ACHN (cell line): ENCODE data around the gene IFI6.
"Not testable (repeated sequence)": the region's sequence is repeated elsewhere in the genome, so short reads cannot be mapped to it uniquely, and the experiment has no call there.

Experiments
- DNase-seq: peaks from one replicate; pipeline ENCODE4 v3.0.0-alpha.2; 2015
- in situ Hi-C: cut with HindIII; loops from 2 replicates; pipeline ENCODE4 v1.10.0; 2017; ENCODE audit warnings: low sequenced_read_pairs, low pct_ligation_motif_present, low pct_unique_long_range_greater_than_20kb

IFI6 gene

DNA sequence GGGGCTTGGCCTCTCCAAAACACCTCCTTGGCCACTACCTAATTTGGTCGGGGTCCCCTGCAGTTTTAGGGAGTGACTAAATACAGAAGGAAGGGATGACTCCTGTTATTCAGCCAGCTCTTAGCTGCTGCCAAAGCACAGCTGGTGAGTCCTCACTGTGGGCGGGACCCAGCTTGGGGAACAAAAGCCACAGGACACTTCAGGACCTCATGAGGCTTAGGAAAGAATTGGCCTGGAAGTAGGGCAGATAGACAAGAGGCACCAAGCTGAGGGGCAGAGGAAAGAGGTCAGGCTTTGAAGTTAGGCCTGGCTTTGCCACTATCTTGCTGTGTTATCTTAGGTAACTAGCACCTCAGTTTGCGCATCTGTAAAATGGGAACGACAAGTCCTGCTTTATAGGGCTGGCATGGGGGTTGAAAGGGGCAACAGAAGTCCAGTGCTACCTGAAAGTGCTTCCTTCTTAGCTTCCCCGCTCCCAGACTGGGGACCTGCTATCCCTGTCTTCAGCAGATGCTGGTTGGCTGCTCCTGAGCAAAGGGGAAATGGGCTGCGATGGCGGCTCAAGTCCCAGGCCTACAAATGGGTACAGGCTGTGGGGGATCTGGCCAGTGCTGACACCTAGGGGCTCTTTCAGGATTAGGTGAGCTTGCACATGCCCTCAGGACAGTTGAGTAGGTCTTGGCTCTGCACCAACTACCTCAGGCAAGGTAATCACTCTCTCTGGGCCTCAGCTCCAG lies 15.7 kb downstream of the IFI6 start:
- DNase-seq = no peak
- in situ Hi-C loops = no loop called here

DNA sequence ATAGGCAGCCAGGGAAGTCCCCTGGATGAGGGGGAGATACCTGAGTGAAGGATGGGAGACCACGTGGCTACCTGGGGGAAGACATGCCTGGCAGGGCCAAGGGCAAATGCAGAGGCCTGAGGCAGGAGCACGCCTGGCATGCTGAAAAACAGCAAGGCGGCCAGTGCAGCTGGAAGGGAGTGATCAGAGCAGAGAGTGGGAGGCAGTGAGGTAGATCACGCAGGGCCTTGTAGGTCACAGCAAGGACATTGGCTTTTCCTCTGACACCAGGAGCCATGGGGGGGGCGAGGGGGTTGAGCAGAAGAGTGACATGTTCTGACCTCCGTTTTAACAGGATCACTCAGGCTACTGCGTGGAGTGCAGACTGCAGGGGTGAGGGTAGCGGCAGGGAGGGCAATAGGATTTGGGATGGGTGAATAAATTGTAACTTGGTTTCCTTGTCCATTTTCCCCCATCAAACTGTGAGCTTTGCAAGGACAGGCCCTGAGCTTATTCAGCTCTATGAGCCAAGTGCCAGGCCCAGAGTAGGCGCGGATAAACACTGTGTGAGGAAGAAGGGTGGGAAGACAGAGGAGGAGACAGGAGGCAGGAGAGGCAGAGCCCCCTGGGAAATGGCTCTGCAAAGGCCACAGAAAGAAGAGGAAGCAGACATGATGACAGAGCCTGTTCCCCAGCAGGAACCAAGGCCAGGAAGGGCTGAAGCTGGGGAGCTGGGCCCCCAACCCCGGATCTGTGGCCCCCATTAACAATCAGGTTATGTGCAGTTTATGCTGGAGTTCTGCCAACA lies 16.6 kb downstream of the IFI6 start:
- in situ Hi-C loops = no loop called here

DNA sequence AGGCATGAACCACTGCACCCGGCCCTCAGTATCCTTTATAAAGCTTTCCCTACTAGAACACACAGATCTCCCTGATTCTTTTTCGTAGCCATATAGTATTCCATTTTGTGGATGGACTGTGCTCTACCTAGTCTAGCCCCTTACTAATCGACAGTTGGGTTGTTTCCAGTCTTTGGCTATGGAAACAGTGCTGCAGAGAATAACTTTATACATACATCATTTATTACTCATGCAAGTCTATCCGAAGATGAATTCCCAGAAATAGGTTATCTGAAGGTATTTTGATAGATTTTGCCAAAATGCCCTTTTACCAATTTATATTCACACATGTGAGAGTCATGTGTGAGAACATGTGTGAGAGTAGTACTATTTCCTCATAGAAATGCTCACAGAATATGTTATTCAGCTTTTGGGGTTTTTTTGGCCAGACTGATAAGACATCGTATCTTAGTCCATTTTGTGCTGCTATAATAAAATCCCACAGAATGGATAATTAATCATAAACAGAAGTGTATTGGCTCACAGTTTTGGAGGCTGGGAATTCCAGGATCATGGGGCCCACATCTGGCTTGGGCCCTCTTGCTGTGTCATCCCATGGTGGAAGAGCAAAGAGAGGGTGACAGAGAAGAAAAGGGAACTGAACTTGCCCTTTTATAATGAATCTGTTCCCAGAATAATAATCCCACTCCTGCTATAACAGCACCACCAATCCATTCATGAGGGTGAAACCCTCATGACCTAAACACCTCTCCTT lies 19.7 kb downstream of the IFI6 start:
- in situ Hi-C loops = no loop called here

More for the DNA sequence above, 16.6 kb downstream of the IFI6 start:
- no peak for DNase-seq

DNA sequence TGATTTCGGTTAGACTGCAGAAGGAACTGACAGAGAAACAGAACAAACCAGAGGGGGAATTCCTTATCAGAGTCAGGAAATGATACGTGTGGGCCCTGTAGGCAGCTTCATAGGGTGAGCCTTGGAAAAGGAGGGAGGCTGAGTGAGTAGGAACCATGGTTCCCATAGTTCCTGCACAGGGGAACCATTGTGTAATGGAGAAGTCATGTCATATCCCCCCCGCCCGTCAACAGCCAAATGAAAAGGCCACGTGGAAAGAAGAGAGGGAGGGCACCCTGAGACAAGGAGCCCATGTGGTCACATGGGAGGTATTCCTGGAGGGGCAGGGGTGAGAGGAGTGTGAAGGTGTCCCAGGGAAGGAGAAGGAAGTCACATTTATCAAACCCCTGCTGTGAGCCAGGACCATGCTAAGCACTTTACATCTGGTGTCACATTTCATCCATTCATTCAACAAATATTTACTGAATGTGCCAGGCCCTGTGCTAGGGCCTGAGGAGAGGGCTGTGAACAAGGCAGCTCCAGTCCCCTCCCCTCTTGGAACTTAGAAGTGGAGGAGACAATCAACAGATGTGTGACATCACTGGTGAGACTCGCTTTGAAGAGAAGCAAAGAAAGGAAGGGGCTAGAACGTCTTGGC lies 21.3 kb downstream of the IFI6 start:
- in situ Hi-C loops = no loop called here
- DNase-seq = no peak

More for the DNA sequence above, 19.7 kb downstream of the IFI6 start:
- no peak for DNase-seq

DNA sequence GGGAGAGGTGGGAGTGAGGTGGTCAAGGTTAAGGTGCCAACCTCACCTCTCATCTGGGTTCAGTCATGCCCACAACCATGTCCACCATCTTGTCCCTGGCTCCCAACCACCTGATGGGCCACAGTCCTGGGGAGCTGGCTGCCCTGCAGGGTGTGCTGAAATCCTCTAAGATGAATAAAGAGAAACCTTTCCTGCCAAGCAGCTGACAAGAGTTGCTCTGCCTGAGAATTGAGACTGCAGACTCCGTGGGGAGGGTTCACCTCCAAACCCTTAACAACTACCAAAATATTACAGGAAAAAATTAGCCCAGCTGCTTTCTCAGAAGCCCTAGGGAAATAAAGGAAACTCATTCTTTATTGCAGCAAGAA lies 21.8 kb downstream of the IFI6 start:
- DNase-seq = no peak
- in situ Hi-C loops = no loop called here

DNA sequence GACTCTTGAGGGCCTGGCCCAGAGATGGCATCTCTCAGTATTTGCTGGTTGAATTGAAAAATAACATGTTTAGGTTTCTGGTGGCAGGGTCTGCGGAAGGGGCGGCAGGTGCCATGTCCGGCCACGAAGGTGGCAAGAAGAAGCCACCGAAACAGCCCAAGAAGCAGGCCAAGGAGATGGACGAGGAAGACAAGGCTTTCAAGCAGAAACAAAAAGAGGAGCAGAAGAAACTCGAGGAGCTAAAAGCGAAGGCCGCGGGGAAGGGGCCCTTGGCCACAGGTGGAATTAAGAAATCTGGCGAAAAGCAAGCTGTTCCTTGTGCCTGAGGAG lies 22.7 kb downstream of the IFI6 start:
- no peak for DNase-seq
- in situ Hi-C loops = no loop called here

DNA sequence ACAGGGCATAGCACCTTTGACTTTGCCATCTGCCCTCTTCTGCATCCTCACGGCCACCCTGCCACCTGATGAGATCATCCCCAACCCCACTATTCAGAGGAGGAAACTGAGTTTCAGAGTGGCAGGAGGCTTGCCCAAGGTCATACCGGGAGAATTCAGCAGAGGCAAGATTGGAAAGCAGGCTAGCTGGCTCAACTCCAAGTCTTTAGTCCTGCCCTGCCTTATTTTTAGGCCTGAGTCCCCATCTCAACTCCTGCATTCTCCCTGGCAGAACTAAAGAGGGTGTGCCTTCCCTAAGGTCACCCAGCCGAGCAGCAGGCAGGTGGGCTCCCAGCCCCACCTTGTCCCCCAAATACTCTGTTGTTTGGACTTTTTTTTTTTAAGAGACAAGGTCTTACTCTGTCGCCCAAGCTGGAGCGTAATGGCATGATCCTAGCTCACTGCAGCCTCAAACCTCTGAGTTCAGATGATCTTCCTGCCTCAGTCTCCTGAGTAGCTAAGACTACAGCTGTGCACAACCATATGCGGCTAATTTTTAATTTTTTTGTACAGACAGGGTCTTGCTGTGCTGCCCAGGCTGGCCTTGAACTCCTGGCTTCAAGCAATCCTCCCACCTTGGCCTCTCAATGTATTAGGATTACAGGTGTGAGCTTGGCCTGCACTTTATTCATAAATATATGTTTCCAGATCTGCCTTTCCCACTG lies 23.2 kb downstream of the IFI6 start:
- in situ Hi-C loops = no loop called here
- no peak for DNase-seq

DNA sequence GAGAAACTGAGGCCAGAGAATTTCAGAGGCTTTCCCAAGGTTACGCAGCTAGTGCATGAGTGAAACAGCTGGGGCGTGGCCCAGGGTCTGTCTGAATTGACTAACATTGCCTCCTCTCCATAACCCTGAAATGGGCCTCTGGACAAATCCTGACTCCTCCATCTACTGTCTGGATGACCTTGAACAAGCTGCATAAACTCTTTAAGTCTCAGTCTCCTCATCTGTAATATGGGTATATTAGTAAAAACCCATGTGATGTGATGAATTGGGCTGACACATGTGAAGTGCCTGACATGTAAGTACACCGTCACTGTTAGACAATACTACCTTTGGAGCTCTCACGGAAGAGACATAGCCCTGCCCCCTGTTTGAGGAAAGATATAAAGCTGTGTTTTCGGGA lies 24.7 kb downstream of the IFI6 start:
- in situ Hi-C loops = no loop called here

DNA sequence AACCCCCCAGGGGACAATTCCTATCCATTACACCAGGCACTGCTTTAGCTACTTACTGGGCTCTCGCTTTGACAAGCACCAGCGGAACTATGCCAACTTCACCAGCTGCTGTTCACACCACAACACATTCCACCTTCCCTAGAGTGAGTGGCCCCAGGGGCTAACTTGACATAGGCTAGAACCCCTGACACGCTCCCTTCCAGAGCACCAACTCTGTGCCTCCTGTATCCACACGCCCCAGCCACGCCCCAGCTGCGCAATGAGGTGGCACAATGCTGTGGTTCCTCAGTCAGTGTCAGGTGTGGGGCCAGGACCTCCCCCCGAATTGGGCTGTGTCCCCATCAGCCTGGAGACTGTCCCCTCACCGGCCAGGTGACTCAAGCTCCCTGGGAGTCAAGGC lies 25.3 kb downstream of the IFI6 start:
- in situ Hi-C loops = no loop called here
- DNase-seq = no peak

More for the DNA sequence above, 24.7 kb downstream of the IFI6 start:
- no peak for DNase-seq

DNA sequence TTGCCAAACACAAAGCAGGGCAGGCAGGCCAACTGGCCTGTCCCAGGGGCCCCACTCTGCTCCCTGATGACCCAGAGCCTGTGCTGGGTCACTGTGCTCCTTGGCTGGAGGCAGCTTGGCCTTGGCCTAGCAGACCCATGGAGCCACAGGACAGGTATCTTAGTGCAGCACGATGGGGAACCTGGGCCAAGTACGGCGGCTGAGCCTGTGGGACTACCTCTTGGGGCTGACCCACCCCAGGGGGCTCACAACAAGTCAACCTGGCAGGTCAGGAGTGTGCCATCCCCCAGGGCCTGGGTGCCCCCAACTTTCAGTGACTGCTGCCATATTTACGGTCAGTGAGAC lies 26.9 kb downstream of the IFI6 start:
- in situ Hi-C loops = no loop called here
- no peak for DNase-seq

DNA sequence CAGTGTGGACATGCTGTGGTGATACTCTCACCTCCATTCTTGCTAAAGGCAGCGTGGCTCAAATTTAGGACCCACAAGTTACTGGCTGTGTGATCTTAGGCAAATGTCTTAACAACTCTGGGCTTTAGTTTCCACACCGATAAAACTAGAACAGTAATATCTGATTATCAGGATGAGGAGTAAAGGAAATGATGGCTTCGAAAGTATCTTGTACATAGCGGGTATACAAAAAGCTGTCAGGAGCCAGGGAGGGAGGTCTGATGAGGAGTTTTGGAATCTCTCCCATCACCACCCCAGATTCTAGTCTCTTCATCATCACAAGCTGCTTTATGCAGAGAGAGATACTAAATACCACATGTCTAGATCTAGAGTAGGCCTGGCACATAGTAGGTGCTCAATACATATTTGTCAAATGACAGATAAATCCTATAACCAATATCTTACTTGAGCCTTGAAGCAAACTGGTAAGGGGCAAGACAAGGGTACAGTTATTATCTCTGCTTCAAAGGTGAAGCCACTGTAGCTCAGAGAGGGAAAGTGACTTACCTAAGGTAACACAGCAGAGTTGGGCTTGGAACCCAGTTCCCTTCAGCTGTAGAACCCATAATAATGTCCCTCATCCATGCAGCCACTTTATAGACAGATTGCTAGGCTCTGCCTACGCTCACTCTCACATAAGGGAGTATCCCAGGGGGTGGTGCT lies 27.5 kb downstream of the IFI6 start:
- DNase-seq = no peak

DNA sequence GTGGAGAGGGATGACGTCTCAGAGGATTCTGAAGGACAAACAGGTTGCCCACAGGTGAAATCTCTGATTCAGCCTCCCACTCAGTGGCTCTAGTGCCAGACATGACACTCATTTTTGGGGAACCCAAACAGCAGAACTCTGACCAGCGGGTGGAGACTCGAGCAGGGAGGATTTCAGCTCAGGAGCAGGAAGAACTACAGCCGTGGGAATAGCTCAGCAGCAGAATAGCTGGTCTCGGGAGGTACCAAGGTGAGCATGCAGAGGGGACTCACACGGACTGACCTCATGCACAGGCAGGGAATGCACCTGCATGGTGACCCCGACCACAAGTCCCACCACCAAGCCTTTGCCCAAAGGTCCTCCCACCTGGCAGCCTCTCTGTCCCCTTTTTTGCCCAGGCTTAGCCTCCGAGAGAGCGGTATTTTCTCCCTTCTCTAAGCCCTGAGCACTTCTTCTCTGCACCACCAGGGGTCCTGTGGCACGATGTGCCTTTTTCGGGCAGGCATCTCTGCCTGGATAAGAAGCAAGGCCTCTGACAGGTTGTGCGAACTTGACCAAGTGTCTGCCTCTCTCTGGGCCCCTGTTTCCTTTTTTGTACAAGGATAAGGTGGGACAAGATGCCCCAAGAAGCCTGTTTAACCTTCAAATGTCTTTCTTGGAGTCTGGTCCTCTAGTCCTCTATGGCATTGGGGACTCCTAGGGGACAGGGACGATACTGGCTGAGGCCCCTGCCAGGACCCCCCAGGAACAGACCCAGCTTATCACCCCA lies 28.2 kb downstream of the IFI6 start:
- in situ Hi-C loops = no loop called here
- DNase-seq = peak; percentile 64

More for the DNA sequence above, 27.5 kb downstream of the IFI6 start:
- in situ Hi-C loops = no loop called here

DNA sequence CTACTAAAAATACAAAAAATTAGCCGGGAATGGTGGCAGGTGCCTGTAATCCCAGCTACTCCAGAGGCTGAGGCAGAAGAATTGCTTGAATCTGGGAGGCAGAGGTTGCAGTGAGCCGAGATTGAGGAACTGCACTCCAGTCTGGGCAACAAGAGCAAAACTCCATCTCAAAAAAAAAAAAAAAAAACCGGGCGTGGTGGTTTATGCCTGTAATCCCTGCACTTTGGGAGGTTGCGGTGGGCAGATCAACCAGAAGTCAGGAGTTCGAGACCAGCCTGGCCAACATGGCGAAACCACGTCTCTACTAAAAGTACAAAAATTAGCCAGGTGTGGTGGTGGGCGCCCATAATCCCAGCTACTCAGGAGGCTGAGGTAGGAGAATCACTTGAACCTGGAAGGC lies 31.5 kb downstream of the IFI6 start:
- in situ Hi-C loops = not testable (repeated sequence)

DNA sequence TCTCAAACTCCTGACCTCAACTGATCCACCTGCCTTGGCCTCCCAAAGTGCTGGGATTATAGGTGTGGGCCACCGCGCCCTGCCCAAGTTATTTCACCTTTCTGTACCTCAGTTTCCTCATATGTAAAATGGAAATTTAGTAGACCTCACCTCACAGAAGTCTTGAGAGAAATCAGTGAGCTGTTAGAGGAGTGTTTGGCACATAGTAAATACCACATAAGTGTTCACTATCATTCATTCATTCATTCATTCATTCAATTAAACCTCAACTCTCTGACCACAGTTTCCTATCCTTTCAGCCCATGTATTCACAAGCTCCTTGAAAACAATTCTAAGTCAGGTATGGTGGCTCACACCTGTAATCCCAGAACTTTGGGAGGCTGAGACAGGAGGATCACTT lies 33.2 kb downstream of the IFI6 start:
- in situ Hi-C loops = no loop called here
- no peak for DNase-seq

More for the DNA sequence above, 31.5 kb downstream of the IFI6 start:
- DNase-seq = not testable (repeated sequence)

DNA sequence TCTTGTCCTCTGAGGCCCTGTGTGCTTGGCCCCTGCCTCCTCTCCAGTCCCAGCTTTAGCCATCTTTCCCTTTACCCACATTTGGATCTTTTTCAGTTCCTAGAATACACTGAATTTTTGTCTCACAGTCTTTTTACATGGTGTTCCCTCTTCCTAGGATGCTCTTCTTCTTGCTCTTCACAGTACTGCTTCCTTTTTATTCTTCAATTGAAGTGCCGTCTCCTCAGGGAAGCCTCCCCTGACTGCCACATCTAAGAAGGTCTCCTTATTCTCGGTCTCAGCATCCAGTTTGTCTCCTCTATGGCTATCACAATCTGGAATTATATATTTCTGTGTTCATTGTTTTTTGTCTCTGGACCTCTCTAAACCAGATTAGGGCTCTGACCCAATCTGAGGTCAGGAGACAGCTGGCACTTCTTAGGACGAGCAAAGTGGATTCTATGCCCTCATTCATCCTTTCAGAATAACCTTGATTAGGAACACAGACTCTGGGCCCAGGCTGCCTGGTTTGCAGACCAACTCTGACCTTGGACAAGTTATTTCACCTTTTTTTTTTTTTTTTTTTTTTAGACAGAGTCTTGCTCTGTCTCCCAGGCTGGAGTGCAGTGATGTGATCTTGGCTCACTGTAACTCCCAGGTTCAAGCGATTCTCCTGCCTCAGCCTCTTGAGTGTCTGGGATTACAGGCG lies 33.8 kb downstream of the IFI6 start:
- in situ Hi-C loops = no loop called here
- DNase-seq = no peak

DNA sequence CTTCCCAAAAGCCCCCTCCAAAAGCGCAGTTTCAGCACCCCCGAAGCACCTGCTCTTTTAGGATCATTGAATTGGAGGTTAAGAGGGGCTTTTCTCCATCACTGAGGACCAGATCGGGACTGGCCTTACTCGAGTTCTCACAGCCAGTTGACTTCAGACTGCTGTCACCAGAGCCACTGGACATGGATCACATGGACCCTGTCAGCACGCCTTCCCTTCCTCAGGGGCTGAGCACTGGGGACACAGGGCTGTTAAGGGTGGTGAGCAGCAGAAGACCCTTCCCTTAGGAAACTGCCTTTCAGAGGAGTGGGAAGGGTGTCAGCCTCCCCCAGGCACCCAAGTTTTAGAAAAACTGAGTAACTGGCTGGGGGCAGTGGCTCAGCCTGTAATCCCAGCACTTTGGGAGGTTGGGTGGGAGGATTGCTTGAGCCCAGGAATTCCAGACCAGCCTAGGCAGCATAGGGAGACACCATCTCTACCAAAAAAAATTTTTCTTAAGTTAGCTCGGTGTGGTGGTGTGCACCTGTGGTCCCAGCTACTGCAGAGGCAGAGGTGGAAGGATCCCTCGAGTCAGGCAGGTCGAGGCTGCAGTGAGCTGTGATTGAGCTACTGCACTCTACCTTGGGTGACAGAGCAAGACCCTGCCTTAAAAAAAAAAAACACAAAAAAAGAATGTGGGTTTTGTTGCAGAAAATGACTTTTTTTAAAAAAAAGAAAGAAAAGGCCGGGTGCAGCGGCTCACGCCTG lies 36.4 kb downstream of the IFI6 start:
- DNase-seq = no peak
- in situ Hi-C loops = no loop called here
